ENCODE measurements around the gene CEACAM3. TPM values are rescaled to one million over a fixed set of nuclear protein-coding genes. Genes with fewer than 3 reads are reported as not detected.

Gene CEACAM3
- total and polyA plus RNA-seq, 9 donors, result 0.09 to 0.34 (median 0.22) TPM; not detected in 4

- H3K27me3 ChIP-seq (ENCODE audit: control insufficient read depth, insufficient read depth, low read length), result peaks cover 9% of the 10 kb centered on the region
- H3K4me1 ChIP-seq (ENCODE audit: control insufficient read depth, insufficient read depth, low read length), result no peaks in the 10 kb centered on the region
- H3K4me3 ChIP-seq (ENCODE audit: low read length), result no peak overlapping the region
- no peak for DNase-seq
- H3K36me3 ChIP-seq (ENCODE audit: control insufficient read depth, insufficient read depth, low read length), result no peaks in the 10 kb centered on the region
- 59% methylated on average over 2 of the region's 2 CpGs for WGBS (ENCODE audit: insufficient coverage)
- H3K9me3 ChIP-seq (replicated peaks; ENCODE audit: control insufficient read depth, low read depth, low read length), result no peaks in the 10 kb centered on the region
- no peak overlapping the region for H3K27ac ChIP-seq (ENCODE audit: low read length)
Measured at GRCh38 chr19:41839211-41839610, 42.8 kb downstream of the CEACAM3 start.

- no peak overlapping the region for H3K4me3 ChIP-seq (ENCODE audit: low read length)
- H3K4me1 ChIP-seq (ENCODE audit: control insufficient read depth, insufficient read depth, low read length), result no peaks in the 10 kb centered on the region
- H3K27ac ChIP-seq (ENCODE audit: low read length), result no peak overlapping the region
- no peaks in the 10 kb centered on the region for H3K36me3 ChIP-seq (ENCODE audit: control insufficient read depth, insufficient read depth, low read length)
- no peak for DNase-seq
- peaks cover 5% of the 10 kb centered on the region for H3K27me3 ChIP-seq (ENCODE audit: control insufficient read depth, insufficient read depth, low read length)
- WGBS (ENCODE audit: insufficient coverage), result 65% methylated on average over 7 of the region's 7 CpGs
- no peaks in the 10 kb centered on the region for H3K9me3 ChIP-seq (replicated peaks; ENCODE audit: control insufficient read depth, low read depth, low read length)
Measured at GRCh38 chr19:41843371-41843770, 47.0 kb downstream of the CEACAM3 start.

- no peak within 1 kb of the TSS for H3K27ac ChIP-seq (ENCODE audit: low read length)
- H3K36me3 ChIP-seq (ENCODE audit: control insufficient read depth, insufficient read depth, low read length), result no peaks in the 10 kb centered on the region
- no peak for DNase-seq
- H3K9me3 ChIP-seq (replicated peaks; ENCODE audit: control insufficient read depth, low read depth, low read length), result no peaks in the 10 kb centered on the region
- H3K4me1 ChIP-seq (ENCODE audit: control insufficient read depth, insufficient read depth, low read length), result no peaks in the 10 kb centered on the region
- H3K27me3 ChIP-seq (ENCODE audit: control insufficient read depth, insufficient read depth, low read length), result no peaks in the 10 kb centered on the region
- no peak within 1 kb of the TSS for H3K4me3 ChIP-seq (ENCODE audit: low read length)
- 76% methylated on average over 30 of the region's 30 CpGs for WGBS (ENCODE audit: insufficient coverage)
Measured at GRCh38 chr19:41844601-41845000, 48.2 kb downstream of the CEACAM3 start, which contains the start of gene LYPD4. Gene LYPD4 (minus strand): TSS chr19:41844683. CDS start chr19:41839285, 5,398 bp downstream.

- H3K27ac ChIP-seq (ENCODE audit: low read length), result no peak within 1 kb of the TSS
- no peaks in the 10 kb centered on the region for H3K36me3 ChIP-seq (ENCODE audit: control insufficient read depth, insufficient read depth, low read length)
- no CpG with 5 or more reads among the region's 3 CpGs for WGBS (ENCODE audit: insufficient coverage)
- no peaks in the 10 kb centered on the region for H3K27me3 ChIP-seq (ENCODE audit: control insufficient read depth, insufficient read depth, low read length)
- H3K4me3 ChIP-seq (ENCODE audit: low read length), result no peak within 1 kb of the TSS
- no peaks in the 10 kb centered on the region for H3K4me1 ChIP-seq (ENCODE audit: control insufficient read depth, insufficient read depth, low read length)
- H3K9me3 ChIP-seq (replicated peaks; ENCODE audit: control insufficient read depth, low read depth, low read length), result no peaks in the 10 kb centered on the region
- DNase-seq, result no peak
Measured at GRCh38 chr19:41845001-41845050, 48.4 kb downstream of the CEACAM3 start, which contains the start of gene DMRTC2. Gene DMRTC2 (plus strand): TSS chr19:41845042. CDS start chr19:41847429, 2,387 bp downstream.

DNA sequence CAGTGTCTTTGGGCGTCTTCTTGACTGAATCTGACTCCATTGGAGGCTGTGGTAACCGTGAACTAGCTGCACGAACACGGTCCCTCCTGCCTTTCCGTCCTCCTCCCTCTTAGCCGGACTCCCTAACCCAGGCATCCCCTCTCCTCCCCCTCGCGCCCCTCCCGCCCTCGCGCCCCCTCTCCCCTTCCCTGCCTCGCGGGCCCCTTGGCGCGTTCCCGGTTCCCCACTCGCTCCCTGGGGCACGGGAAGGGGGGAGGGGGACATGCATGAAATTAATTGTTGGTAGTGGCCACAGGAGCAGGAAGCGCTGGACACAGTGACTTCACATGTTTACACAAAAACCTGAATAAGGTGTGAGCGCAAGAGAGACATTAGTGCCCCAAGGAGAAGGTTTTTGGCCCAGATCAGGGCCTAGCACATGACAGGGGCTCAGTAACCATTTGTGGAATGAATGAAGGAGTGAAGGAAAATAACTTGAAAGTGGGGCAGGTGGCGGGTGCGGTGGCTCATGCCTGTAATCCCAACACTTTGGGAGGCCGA, 48.7 kb downstream of the CEACAM3 start:
- WGBS (ENCODE audit: insufficient coverage), result 92% methylated on average over 7 of the region's 23 CpGs
- Histone ChIP-seq H3K4me1 (ENCODE audit: control insufficient read depth, insufficient read depth, low read length) (no peaks in the 10 kb centered on the region), H3K27ac (ENCODE audit: low read length) (no peak overlapping the region), H3K27me3 (ENCODE audit: control insufficient read depth, insufficient read depth, low read length) (no peaks in the 10 kb centered on the region), H3K4me3 (ENCODE audit: low read length) (no peak overlapping the region), H3K9me3 (replicated peaks; ENCODE audit: control insufficient read depth, low read depth, low read length) (no peaks in the 10 kb centered on the region), H3K36me3 (ENCODE audit: control insufficient read depth, insufficient read depth, low read length) (no peaks in the 10 kb centered on the region)
- no peak for DNase-seq

- 86% methylated on average over 8 of the region's 19 CpGs for WGBS (ENCODE audit: insufficient coverage)
- no peaks in the 10 kb centered on the region for H3K36me3 ChIP-seq (ENCODE audit: control insufficient read depth, insufficient read depth, low read length)
Measured at GRCh38 chr19:41847351-41848105, 51.1 kb downstream of the CEACAM3 start.

GRCh38 chr19:41848666-41849065, 52.3 kb downstream of the CEACAM3 start:
- no peak for DNase-seq
- 85% methylated on average over 5 of the region's 6 CpGs for WGBS (ENCODE audit: insufficient coverage)
- Histone ChIP-seq H3K4me1 (ENCODE audit: control insufficient read depth, insufficient read depth, low read length) (no peaks in the 10 kb centered on the region), H3K27ac (ENCODE audit: low read length) (no peak overlapping the region), H3K9me3 (replicated peaks; ENCODE audit: control insufficient read depth, low read depth, low read length) (no peaks in the 10 kb centered on the region), H3K27me3 (ENCODE audit: control insufficient read depth, insufficient read depth, low read length) (peaks cover 10% of the 10 kb centered on the region), H3K36me3 (ENCODE audit: control insufficient read depth, insufficient read depth, low read length) (no peaks in the 10 kb centered on the region), H3K4me3 (ENCODE audit: low read length) (no peak overlapping the region)

More at GRCh38 chr19:41847351-41848105, 51.1 kb downstream of the CEACAM3 start:
- H3K27me3 ChIP-seq (ENCODE audit: control insufficient read depth, insufficient read depth, low read length), result peaks cover 7% of the 10 kb centered on the region
- no peak overlapping the region for H3K4me3 ChIP-seq (ENCODE audit: low read length)
- H3K4me1 ChIP-seq (ENCODE audit: control insufficient read depth, insufficient read depth, low read length), result no peaks in the 10 kb centered on the region
- no peak overlapping the region for H3K27ac ChIP-seq (ENCODE audit: low read length)
- no peaks in the 10 kb centered on the region for H3K9me3 ChIP-seq (replicated peaks; ENCODE audit: control insufficient read depth, low read depth, low read length)
- DNase-seq, result no peak

GRCh38 chr19:41849067-41849466, 52.7 kb downstream of the CEACAM3 start:
- Histone ChIP-seq H3K4me3 (ENCODE audit: low read length) (no peak overlapping the region), H3K9me3 (replicated peaks; ENCODE audit: control insufficient read depth, low read depth, low read length) (no peaks in the 10 kb centered on the region), H3K36me3 (ENCODE audit: control insufficient read depth, insufficient read depth, low read length) (no peaks in the 10 kb centered on the region), H3K27ac (ENCODE audit: low read length) (no peak overlapping the region), H3K27me3 (ENCODE audit: control insufficient read depth, insufficient read depth, low read length) (peaks cover 13% of the 10 kb centered on the region), H3K4me1 (ENCODE audit: control insufficient read depth, insufficient read depth, low read length) (no peaks in the 10 kb centered on the region)
- no peak for DNase-seq
- WGBS (ENCODE audit: insufficient coverage), result no CpG with 5 or more reads among the region's 2 CpGs

GRCh38 chr19:41850381-41850780, 54.0 kb downstream of the CEACAM3 start:
- no peak for DNase-seq
- Histone ChIP-seq H3K36me3 (ENCODE audit: control insufficient read depth, insufficient read depth, low read length) (no peaks in the 10 kb centered on the region), H3K27me3 (ENCODE audit: control insufficient read depth, insufficient read depth, low read length) (peaks cover 17% of the 10 kb centered on the region), H3K9me3 (replicated peaks; ENCODE audit: control insufficient read depth, low read depth, low read length) (no peaks in the 10 kb centered on the region), H3K4me3 (ENCODE audit: low read length) (no peak overlapping the region), H3K27ac (ENCODE audit: low read length) (no peak overlapping the region), H3K4me1 (ENCODE audit: control insufficient read depth, insufficient read depth, low read length) (no peaks in the 10 kb centered on the region)
- 62% methylated on average over 4 of the region's 5 CpGs for WGBS (ENCODE audit: insufficient coverage)

GRCh38 chr19:41851456-41851855, 55.1 kb downstream of the CEACAM3 start:
- no peak overlapping the region for H3K4me3 ChIP-seq (ENCODE audit: low read length)
- H3K36me3 ChIP-seq (ENCODE audit: control insufficient read depth, insufficient read depth, low read length), result no peaks in the 10 kb centered on the region
- H3K4me1 ChIP-seq (ENCODE audit: control insufficient read depth, insufficient read depth, low read length), result no peaks in the 10 kb centered on the region
- DNase-seq, result no peak
- WGBS (ENCODE audit: insufficient coverage), result 14% methylated on average over 1 of the region's 4 CpGs
- no peaks in the 10 kb centered on the region for H3K9me3 ChIP-seq (replicated peaks; ENCODE audit: control insufficient read depth, low read depth, low read length)
- H3K27ac ChIP-seq (ENCODE audit: low read length), result no peak overlapping the region
- H3K27me3 ChIP-seq (ENCODE audit: control insufficient read depth, insufficient read depth, low read length), result peaks cover 17% of the 10 kb centered on the region

- no peak for DNase-seq
- no peak overlapping the region for H3K27ac ChIP-seq (ENCODE audit: low read length)
- 0% methylated on average over 1 of the region's 2 CpGs for WGBS (ENCODE audit: insufficient coverage)
- H3K27me3 ChIP-seq (ENCODE audit: control insufficient read depth, insufficient read depth, low read length), result peaks cover 17% of the 10 kb centered on the region
- no peaks in the 10 kb centered on the region for H3K4me1 ChIP-seq (ENCODE audit: control insufficient read depth, insufficient read depth, low read length)
- H3K36me3 ChIP-seq (ENCODE audit: control insufficient read depth, insufficient read depth, low read length), result no peaks in the 10 kb centered on the region
- no peak overlapping the region for H3K4me3 ChIP-seq (ENCODE audit: low read length)
- no peaks in the 10 kb centered on the region for H3K9me3 ChIP-seq (replicated peaks; ENCODE audit: control insufficient read depth, low read depth, low read length)
Measured at GRCh38 chr19:41853344-41853743, 57.0 kb downstream of the CEACAM3 start.
